Fibroblast of mammary gland (primary cell): ENCODE results near the gene ZNRF3.
A peak's percentile ranks its signal among the peaks of the same experiment; 100 is the strongest.

Experiments
- DNase-seq: peaks from one replicate; pipeline ENCODE4 v3.0.0-alpha.2; 2010; ENCODE audit warnings: low read depth
- H3K4me3 ChIP-seq: 2 replicates; pipeline ENCODE4 v1.5.1; 2011; ENCODE audit warnings: low read depth, mild to moderate bottlenecking, low read length, moderate library complexity; ENCODE audit not compliant: control insufficient read depth
- TF ChIP-seq, protein P1 (sequence below): conservative IDR thresholded peaks from 2 replicates; pipeline ENCODE4 v1.5.1; 2011; ENCODE audit warnings: low read depth, low read length, inconsistent platforms; ENCODE audit not compliant: control insufficient read depth, insufficient read depth

The ZNRF3 gene

DNA sequence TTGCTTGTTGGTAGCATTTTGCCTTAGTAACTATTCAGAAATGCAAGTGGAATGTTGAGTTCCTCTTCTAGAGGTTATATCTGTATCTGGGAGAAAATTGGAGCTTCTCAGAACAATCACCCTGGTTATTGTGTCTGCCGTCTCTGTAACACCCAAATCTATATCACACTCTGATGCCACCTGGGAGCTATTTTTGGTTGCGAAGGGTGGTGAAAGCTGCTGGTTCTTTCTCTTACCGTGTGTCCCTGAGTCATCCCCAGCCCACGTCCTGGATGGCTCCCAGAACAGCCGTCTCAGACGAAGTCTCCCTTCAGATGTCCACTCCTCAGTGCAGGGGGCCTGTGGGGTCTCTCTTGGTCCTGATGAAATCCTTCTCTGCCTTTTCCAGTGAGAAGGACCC is 94.8 kb downstream of the ZNRF3 start:
- peak; percentile 69 for DNase-seq
- TF ChIP-seq, protein P1, sequence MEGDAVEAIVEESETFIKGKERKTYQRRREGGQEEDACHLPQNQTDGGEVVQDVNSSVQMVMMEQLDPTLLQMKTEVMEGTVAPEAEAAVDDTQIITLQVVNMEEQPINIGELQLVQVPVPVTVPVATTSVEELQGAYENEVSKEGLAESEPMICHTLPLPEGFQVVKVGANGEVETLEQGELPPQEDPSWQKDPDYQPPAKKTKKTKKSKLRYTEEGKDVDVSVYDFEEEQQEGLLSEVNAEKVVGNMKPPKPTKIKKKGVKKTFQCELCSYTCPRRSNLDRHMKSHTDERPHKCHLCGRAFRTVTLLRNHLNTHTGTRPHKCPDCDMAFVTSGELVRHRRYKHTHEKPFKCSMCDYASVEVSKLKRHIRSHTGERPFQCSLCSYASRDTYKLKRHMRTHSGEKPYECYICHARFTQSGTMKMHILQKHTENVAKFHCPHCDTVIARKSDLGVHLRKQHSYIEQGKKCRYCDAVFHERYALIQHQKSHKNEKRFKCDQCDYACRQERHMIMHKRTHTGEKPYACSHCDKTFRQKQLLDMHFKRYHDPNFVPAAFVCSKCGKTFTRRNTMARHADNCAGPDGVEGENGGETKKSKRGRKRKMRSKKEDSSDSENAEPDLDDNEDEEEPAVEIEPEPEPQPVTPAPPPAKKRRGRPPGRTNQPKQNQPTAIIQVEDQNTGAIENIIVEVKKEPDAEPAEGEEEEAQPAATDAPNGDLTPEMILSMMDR, result no peak
- H3K4me3 ChIP-seq, result no peak overlapping the region

DNA sequence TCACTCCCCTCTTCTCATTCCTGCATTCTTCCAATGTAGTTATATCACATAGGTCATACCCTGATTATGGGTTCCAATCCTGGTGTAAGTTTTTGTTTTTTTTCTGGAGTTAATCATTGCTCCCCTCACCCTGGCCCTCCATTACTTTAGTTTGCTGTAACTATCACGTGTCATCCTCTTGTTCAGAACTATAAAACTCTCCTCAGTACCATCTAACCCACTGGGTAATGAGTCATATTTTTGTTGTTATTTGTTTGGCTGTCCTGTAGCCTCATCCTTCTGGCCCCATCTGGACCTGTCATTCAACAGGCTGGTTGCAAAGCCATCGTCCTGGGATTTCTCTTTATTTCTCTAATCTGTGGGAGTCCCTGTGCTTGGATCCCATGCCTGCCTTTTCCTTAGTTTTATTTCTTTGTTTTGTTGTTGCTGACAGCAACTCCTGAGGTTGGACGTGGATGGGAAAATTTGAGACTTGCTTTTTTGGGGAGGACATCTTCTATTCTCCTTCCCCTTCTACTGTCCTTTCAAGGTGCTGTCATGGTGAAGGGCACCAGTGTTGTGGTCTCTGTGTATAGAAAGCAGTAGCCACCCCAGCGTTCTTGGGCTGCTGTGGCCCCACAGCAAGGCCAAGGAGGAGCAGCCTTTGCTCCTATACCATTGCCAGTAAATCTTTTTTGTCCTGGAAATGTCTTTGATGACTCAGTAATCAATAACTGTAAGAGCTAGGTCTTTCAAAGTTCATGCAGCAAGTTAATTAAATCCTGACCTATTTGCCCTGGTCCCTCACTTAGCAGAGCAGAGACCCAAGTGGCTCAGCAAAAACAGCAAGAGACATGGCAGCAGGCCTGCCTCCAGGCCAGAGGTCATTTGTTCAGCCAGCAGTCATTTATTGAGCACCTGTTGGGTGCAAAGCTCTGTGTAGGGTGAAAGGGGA is 95.8 kb downstream of the ZNRF3 start:
- TF ChIP-seq, protein P1, result no peak
- DNase-seq, result peak; percentile 44
- H3K4me3 ChIP-seq, result no peak overlapping the region

DNA sequence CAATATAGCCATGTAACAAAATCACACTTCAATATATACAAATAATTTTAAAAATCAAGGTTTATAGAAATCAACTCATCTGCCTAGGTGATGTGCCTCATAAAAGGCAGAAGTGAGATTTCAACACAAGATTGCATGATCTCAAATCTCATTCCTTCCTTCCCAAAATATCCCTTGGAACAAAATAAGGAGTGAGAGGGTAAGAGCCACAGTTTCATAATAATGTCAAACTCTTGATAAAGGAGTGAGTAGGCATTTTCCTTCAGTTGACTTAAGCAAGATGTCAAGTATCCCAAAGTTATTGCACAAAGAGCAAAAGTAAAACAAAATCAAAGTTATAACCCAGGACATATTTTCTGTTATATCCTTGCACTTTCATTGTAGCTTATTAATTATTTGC is 97.0 kb downstream of the ZNRF3 start:
- TF ChIP-seq, protein P1, result no peak
- no peak overlapping the region for H3K4me3 ChIP-seq
- DNase-seq, result peak; percentile 29

DNA sequence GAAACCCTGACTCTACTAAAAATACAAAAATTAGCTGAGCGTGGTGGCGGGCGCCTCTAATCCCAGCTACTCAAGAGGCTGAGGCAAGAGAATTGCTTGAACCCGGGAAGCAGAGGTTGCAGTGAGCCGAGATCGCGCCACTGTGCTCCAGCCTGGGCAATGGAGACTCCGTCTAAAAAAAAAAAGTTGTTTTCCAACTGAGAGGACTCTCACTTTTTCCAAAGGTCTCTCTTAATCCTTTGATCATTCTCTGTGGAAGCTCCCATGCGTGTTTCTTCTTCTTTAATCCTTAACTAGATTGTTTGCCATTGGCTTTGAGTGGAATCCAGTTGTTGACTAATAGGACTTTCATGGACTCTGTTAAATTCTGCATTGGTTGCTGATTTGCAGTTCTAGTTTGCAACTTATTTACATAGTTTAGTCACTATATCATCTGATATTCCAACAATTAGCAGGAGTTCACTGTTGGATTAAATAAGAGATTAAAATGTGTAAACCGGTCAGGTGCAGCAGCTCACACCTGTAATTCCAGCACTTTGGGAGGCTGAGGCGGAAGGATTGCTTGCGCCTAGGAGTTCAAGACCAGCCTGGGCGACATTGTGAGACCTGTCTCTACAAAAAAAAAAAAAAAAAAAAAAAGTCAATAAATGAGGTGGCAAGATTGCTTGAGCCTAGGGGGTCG is 98.6 kb downstream of the ZNRF3 start:
- DNase-seq, result no peak
- no peak overlapping the region for H3K4me3 ChIP-seq
- TF ChIP-seq, protein P1, result no peak

DNA sequence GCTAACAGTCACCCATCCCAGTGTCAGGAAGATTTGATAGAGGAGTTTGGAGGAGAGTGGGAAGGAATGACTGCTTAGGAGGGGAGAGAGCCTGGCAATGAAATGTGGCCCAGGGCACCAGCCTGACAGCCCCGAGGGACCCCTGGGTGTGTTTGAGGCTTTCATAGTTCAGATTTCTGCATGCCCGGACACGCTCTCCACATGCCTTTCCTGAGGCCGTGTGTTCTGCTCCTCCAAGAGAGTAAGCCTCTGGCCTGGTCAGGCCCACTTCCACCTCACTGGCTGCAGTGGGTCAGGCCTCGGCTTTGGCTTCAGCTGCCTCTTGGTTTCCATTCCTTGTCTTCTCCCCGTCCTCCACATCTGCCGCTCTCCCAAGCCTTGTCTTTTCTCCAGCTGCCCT is 99.8 kb downstream of the ZNRF3 start:
- no peak for DNase-seq
- TF ChIP-seq, protein P1, result no peak
- no peak overlapping the region for H3K4me3 ChIP-seq

DNA sequence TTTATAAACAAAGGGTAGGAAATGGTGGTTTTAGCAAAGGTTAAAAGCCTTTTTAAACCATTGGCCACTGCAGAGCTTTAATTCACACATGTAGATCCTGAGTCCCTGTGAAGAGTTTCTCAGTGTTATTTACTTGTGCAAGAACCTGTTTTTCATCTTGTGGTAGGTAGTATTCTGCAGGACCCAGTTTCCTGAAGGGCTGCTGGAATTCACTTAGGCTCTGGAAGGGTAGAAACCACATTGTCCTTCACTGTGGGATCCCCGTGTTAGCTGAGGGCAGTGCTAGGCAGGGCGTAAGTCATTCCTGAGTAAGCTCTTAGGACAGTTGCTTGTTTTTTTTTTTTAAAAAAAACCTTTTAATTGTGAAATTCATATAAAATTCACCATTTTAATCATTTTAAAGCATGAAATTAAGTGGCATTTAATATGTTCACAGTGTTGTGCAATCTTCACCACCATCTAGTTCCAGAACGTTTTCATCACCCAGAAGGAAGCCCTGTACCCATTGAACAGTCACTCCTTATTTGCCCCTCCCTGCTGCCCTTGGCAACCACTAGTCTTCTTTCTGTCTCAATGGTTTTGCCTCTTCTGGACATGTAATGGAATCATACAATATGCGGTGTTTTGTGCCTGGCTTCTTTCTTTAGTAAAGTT is 100.5 kb downstream of the ZNRF3 start:
- peak; percentile 31 for DNase-seq
- H3K4me3 ChIP-seq, result no peak overlapping the region
- TF ChIP-seq, protein P1, result no peak
